ENCODE results near the gene FOXRED1.

Gene FOXRED1

GRCh38 chr11:126277780-126278179, 8.8 kb downstream of the FOXRED1 start:
- H3K4me1 ChIP-seq (ENCODE audit: control insufficient read depth, insufficient read depth, low read length): peaks cover 10% of the 10 kb centered on the region
- no peak overlapping the region for H3K9ac ChIP-seq (ENCODE audit: low read length)
- H3K4me3 ChIP-seq (ENCODE audit: low read length): no peak overlapping the region
- peaks cover 45% of the 10 kb centered on the region for H3K36me3 ChIP-seq (ENCODE audit: control insufficient read depth, insufficient read depth, low read length, severe bottlenecking)
- no peaks in the 10 kb centered on the region for H3K27me3 ChIP-seq (replicated peaks; ENCODE audit: control insufficient read depth, insufficient read depth, low read length)
- H3K9me3 ChIP-seq (ENCODE audit: control insufficient read depth, low read length): no peaks in the 10 kb centered on the region
- DNase-seq (ENCODE audit: low read depth): no peak

- no peak for DNase-seq (ENCODE audit: low read depth)
- Histone ChIP-seq H3K4me1 (ENCODE audit: control insufficient read depth, insufficient read depth, low read length) (peaks cover 19% of the 10 kb centered on the region), H3K4me3 (ENCODE audit: low read length) (no peak overlapping the region), H3K36me3 (ENCODE audit: control insufficient read depth, insufficient read depth, low read length, severe bottlenecking) (peaks cover 31% of the 10 kb centered on the region), H3K27me3 (replicated peaks; ENCODE audit: control insufficient read depth, insufficient read depth, low read length) (no peaks in the 10 kb centered on the region), H3K9me3 (ENCODE audit: control insufficient read depth, low read length) (no peaks in the 10 kb centered on the region), H3K9ac (ENCODE audit: low read length) (no peak overlapping the region)
Observed at GRCh38 chr11:126279191-126279590, 10.2 kb downstream of the FOXRED1 start.

- Histone ChIP-seq H3K36me3 (ENCODE audit: control insufficient read depth, insufficient read depth, low read length, severe bottlenecking) (peaks cover 19% of the 10 kb centered on the region), H3K27me3 (replicated peaks; ENCODE audit: control insufficient read depth, insufficient read depth, low read length) (no peaks in the 10 kb centered on the region), H3K4me3 (ENCODE audit: low read length) (no peak overlapping the region), H3K9me3 (ENCODE audit: control insufficient read depth, low read length) (no peaks in the 10 kb centered on the region), H3K4me1 (ENCODE audit: control insufficient read depth, insufficient read depth, low read length) (peaks cover 20% of the 10 kb centered on the region), H3K9ac (ENCODE audit: low read length) (no peak overlapping the region)
- DNase-seq (ENCODE audit: low read depth): no peak
Observed at GRCh38 chr11:126280595-126280994, 11.6 kb downstream of the FOXRED1 start.

- no peak for DNase-seq (ENCODE audit: low read depth)
- Histone ChIP-seq H3K36me3 (ENCODE audit: control insufficient read depth, insufficient read depth, low read length, severe bottlenecking) (peaks cover 14% of the 10 kb centered on the region), H3K9me3 (ENCODE audit: control insufficient read depth, low read length) (no peaks in the 10 kb centered on the region), H3K27me3 (replicated peaks; ENCODE audit: control insufficient read depth, insufficient read depth, low read length) (no peaks in the 10 kb centered on the region), H3K9ac (ENCODE audit: low read length) (no peak overlapping the region), H3K4me1 (ENCODE audit: control insufficient read depth, insufficient read depth, low read length) (peaks cover 20% of the 10 kb centered on the region), H3K4me3 (ENCODE audit: low read length) (no peak overlapping the region)
Observed at GRCh38 chr11:126281245-126281644, 12.3 kb downstream of the FOXRED1 start.

- Histone ChIP-seq H3K27me3 (replicated peaks; ENCODE audit: control insufficient read depth, insufficient read depth, low read length) (no peaks in the 10 kb centered on the region), H3K9ac (ENCODE audit: low read length) (peak overlapping the region; percentile 89), H3K4me3 (ENCODE audit: low read length) (peak overlapping the region; percentile 90), H3K36me3 (ENCODE audit: control insufficient read depth, insufficient read depth, low read length, severe bottlenecking) (peaks cover 14% of the 10 kb centered on the region), H3K9me3 (ENCODE audit: control insufficient read depth, low read length) (no peaks in the 10 kb centered on the region), H3K4me1 (ENCODE audit: control insufficient read depth, insufficient read depth, low read length) (peaks cover 20% of the 10 kb centered on the region)
- no peak for DNase-seq (ENCODE audit: low read depth)
Observed at GRCh38 chr11:126281666-126282175, 12.8 kb downstream of the FOXRED1 start.

- Histone ChIP-seq H3K27me3 (replicated peaks; ENCODE audit: control insufficient read depth, insufficient read depth, low read length) (no peaks in the 10 kb centered on the region), H3K9me3 (ENCODE audit: control insufficient read depth, low read length) (no peaks in the 10 kb centered on the region), H3K4me3 (ENCODE audit: low read length) (peak overlapping the region; percentile 90), H3K4me1 (ENCODE audit: control insufficient read depth, insufficient read depth, low read length) (peaks cover 20% of the 10 kb centered on the region), H3K9ac (ENCODE audit: low read length) (peak overlapping the region; percentile 89), H3K36me3 (ENCODE audit: control insufficient read depth, insufficient read depth, low read length, severe bottlenecking) (peaks cover 8% of the 10 kb centered on the region)
- peak; percentile 29 for DNase-seq (ENCODE audit: low read depth)
Observed at GRCh38 chr11:126282361-126282735, 13.4 kb downstream of the FOXRED1 start.

GRCh38 chr11:126282736-126283591, 14.0 kb downstream of the FOXRED1 start, which contains the start of gene TIRAP:
TIRAP (plus strand) TSS chr11:126283093; CDS start chr11:126290895, 7,802 bp downstream.
- Histone ChIP-seq H3K4me1 (ENCODE audit: control insufficient read depth, insufficient read depth, low read length) (peaks cover 20% of the 10 kb centered on the region), H3K27me3 (replicated peaks; ENCODE audit: control insufficient read depth, insufficient read depth, low read length) (no peaks in the 10 kb centered on the region), H3K36me3 (ENCODE audit: control insufficient read depth, insufficient read depth, low read length, severe bottlenecking) (peaks cover 2% of the 10 kb centered on the region), H3K9ac (ENCODE audit: low read length) (peak within 1 kb of the TSS; percentile 89), H3K4me3 (ENCODE audit: low read length) (peak within 1 kb of the TSS; percentile 90), H3K9me3 (ENCODE audit: control insufficient read depth, low read length) (no peaks in the 10 kb centered on the region)
- DNase-seq (ENCODE audit: low read depth): peak; percentile 83

- H3K9ac ChIP-seq (ENCODE audit: low read length): no peak overlapping the region
- peaks cover 20% of the 10 kb centered on the region for H3K4me1 ChIP-seq (ENCODE audit: control insufficient read depth, insufficient read depth, low read length)
- peaks cover 10% of the 10 kb centered on the region for H3K36me3 ChIP-seq (ENCODE audit: control insufficient read depth, insufficient read depth, low read length, severe bottlenecking)
- no peaks in the 10 kb centered on the region for H3K9me3 ChIP-seq (ENCODE audit: control insufficient read depth, low read length)
- no peak overlapping the region for H3K4me3 ChIP-seq (ENCODE audit: low read length)
- DNase-seq (ENCODE audit: low read depth): peak; percentile 88
- no peaks in the 10 kb centered on the region for H3K27me3 ChIP-seq (replicated peaks; ENCODE audit: control insufficient read depth, insufficient read depth, low read length)
Observed at GRCh38 chr11:126284829-126285228, 15.9 kb downstream of the FOXRED1 start.

GRCh38 chr11:126288237-126288636, 19.3 kb downstream of the FOXRED1 start:
- no peak overlapping the region for H3K4me3 ChIP-seq (ENCODE audit: low read length)
- H3K27me3 ChIP-seq (replicated peaks; ENCODE audit: control insufficient read depth, insufficient read depth, low read length): no peaks in the 10 kb centered on the region
- H3K9me3 ChIP-seq (ENCODE audit: control insufficient read depth, low read length): no peaks in the 10 kb centered on the region

GRCh38 chr11:126290887-126291286, 21.9 kb downstream of the FOXRED1 start:
- H3K4me1 ChIP-seq (ENCODE audit: control insufficient read depth, insufficient read depth, low read length): no peaks in the 10 kb centered on the region
- no peaks in the 10 kb centered on the region for H3K27me3 ChIP-seq (replicated peaks; ENCODE audit: control insufficient read depth, insufficient read depth, low read length)
- H3K9ac ChIP-seq (ENCODE audit: low read length): no peak overlapping the region
- peaks cover 51% of the 10 kb centered on the region for H3K36me3 ChIP-seq (ENCODE audit: control insufficient read depth, insufficient read depth, low read length, severe bottlenecking)
- no peaks in the 10 kb centered on the region for H3K9me3 ChIP-seq (ENCODE audit: control insufficient read depth, low read length)
- H3K4me3 ChIP-seq (ENCODE audit: low read length): no peak overlapping the region
- no peak for DNase-seq (ENCODE audit: low read depth)

More at GRCh38 chr11:126288237-126288636, 19.3 kb downstream of the FOXRED1 start:
- Histone ChIP-seq H3K36me3 (ENCODE audit: control insufficient read depth, insufficient read depth, low read length, severe bottlenecking) (peaks cover 40% of the 10 kb centered on the region), H3K4me1 (ENCODE audit: control insufficient read depth, insufficient read depth, low read length) (peaks cover 10% of the 10 kb centered on the region), H3K9ac (ENCODE audit: low read length) (no peak overlapping the region)
- no peak for DNase-seq (ENCODE audit: low read depth)

- no peak for DNase-seq (ENCODE audit: low read depth)
- Histone ChIP-seq H3K27me3 (replicated peaks; ENCODE audit: control insufficient read depth, insufficient read depth, low read length) (no peaks in the 10 kb centered on the region), H3K9ac (ENCODE audit: low read length) (no peak overlapping the region), H3K4me3 (ENCODE audit: low read length) (no peak overlapping the region), H3K9me3 (ENCODE audit: control insufficient read depth, low read length) (no peaks in the 10 kb centered on the region), H3K4me1 (ENCODE audit: control insufficient read depth, insufficient read depth, low read length) (no peaks in the 10 kb centered on the region), H3K36me3 (ENCODE audit: control insufficient read depth, insufficient read depth, low read length, severe bottlenecking) (peaks cover 50% of the 10 kb centered on the region)
Observed at GRCh38 chr11:126293726-126294125, 24.8 kb downstream of the FOXRED1 start.
